ENCODE results near the gene PRSS38.

- TF ChIP-seq POLR2A (IDR thresholded peaks at IDR 0.05) (no peak), CTCF (IDR thresholded peaks at IDR 0.05) (no peak)
Measured at GRCh38 chr1:227785805-227786671, 29.4 kb upstream of the PRSS38 start.

Data from esophagus squamous epithelium (tissue), 4 donors.